ENCODE measurements around the gene FARP1.
A peak's percentile ranks its signal among the peaks of the same experiment; 100 is the strongest.

The FARP1 gene, protein sequence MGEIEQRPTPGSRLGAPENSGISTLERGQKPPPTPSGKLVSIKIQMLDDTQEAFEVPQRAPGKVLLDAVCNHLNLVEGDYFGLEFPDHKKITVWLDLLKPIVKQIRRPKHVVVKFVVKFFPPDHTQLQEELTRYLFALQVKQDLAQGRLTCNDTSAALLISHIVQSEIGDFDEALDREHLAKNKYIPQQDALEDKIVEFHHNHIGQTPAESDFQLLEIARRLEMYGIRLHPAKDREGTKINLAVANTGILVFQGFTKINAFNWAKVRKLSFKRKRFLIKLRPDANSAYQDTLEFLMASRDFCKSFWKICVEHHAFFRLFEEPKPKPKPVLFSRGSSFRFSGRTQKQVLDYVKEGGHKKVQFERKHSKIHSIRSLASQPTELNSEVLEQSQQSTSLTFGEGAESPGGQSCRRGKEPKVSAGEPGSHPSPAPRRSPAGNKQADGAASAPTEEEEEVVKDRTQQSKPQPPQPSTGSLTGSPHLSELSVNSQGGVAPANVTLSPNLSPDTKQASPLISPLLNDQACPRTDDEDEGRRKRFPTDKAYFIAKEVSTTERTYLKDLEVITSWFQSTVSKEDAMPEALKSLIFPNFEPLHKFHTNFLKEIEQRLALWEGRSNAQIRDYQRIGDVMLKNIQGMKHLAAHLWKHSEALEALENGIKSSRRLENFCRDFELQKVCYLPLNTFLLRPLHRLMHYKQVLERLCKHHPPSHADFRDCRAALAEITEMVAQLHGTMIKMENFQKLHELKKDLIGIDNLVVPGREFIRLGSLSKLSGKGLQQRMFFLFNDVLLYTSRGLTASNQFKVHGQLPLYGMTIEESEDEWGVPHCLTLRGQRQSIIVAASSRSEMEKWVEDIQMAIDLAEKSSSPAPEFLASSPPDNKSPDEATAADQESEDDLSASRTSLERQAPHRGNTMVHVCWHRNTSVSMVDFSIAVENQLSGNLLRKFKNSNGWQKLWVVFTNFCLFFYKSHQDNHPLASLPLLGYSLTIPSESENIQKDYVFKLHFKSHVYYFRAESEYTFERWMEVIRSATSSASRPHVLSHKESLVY

GRCh38 chr13:98142380-98143156, at the start of gene FARP1:
TSS of gene FARP1 (plus strand) at chr13:98143094. CDS start at chr13:98213243, 70,149 bp downstream.
- DNase-seq, result peak; percentile 24 to 61

- DNase-seq, result no peak
These were observed 48.1 kb upstream of the FARP1 start for GRCh38 chr13:98094678-98095266.

- no peak for DNase-seq
These were observed 46.8 kb upstream of the FARP1 start for GRCh38 chr13:98096059-98096458.

DNA sequence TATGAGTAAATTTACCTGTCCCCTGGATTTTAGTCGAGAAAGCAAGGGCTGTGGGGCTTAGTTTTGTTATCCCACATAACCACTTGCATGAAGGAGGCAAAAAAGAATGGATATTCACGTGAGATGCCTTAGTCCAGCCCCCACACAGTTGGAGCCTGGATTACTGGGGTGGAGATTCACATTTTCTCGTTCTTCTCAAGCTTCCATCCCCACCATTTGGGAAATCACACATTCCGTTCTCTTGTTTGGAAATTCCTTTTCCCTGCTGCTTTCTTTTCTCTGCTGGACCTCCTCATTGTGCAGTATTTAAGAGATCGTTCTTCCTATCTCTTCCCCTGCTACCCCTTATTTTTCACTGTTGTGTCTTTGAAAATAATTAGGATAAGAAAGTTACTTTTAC, 45.1 kb upstream of the FARP1 start:
- no peak for DNase-seq

DNA sequence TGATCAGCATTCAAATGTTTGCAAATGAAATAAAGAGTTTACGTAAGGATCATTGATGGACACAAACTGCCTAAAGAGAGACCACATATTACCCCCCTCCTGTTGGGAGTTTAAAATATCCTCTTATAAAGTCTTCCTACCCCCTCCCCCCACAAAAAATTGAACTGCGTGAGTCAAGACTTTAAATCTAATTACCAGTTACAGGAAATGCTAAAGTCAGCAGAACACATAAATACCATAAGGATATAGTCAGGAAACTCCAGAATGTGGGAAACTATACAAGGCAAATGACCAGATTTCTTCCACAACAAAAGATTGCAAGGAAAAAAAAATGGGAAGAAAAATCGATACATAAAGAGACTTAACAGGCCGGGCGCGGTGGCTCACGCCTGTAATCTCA, 44.4 kb upstream of the FARP1 start:
- no peak for DNase-seq

DNA sequence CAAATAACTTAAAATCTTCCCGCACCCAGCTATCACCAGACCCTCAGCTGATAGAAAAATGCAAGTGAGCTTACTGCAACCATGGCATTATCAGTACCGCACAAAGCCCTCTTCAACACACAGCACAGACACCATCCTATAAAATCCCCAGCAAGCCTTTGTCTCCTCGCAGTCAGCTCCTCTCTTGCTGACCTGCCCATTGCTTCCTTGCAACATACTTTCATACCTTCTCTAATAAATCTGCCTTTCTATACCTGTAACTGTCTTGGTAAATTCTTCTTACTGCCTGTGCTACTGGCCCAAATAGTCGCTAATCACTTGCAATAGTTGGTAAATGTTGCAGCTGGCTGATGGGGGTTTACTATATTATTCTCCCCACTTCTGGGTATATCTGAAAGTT, 43.3 kb upstream of the FARP1 start:
- DNase-seq, result no peak

DNA sequence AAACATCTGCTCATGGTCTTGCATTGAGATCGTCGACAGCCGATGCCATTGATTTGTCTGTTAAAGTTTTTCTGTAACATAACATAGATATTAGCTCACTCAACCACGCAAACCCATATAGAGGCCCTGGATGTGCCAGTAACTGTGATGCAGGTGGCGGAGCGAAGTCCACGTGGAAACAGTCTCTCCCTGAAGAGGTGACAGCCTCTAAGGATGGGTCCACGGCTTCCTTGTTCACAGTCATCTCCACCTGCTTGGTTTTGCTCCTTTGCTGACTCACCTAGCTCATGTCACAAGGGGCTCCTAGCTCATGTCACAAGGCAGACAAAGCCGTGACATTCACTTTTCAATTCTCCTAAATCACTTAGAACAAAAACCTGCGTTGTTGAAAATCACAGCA, 42.4 kb upstream of the FARP1 start:
- no peak for DNase-seq

DNA sequence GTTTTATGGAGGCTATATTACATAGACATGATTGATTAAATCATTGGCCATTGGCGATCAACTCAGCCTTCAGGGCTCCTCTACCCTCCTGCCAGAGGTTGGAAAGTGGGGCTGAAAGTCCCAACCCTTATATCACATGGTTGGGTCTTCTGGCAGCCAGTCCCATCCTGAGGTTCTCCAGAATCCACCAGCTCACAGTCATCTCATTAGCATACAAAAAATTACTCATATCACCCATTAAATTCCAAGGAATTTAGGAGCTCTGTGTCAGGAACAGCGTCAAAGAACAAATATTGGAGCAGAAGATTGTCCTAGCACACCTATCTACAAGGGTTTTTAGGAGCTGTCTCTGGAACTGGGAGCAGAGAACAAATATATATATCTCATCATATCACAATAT, 39.4 kb upstream of the FARP1 start:
- DNase-seq, result no peak

- no peak for DNase-seq
These were observed 38.7 kb upstream of the FARP1 start for GRCh38 chr13:98103942-98104880.

GRCh38 chr13:98105929-98106336, 37.0 kb upstream of the FARP1 start:
- DNase-seq, result no peak

- no peak for DNase-seq
These were observed 34.6 kb upstream of the FARP1 start for GRCh38 chr13:98108341-98108740.

GRCh38 chr13:98109226-98109853, 33.6 kb upstream of the FARP1 start:
- DNase-seq, result no peak

GRCh38 chr13:98110749-98111148, 32.1 kb upstream of the FARP1 start:
- DNase-seq, result no peak

DNA sequence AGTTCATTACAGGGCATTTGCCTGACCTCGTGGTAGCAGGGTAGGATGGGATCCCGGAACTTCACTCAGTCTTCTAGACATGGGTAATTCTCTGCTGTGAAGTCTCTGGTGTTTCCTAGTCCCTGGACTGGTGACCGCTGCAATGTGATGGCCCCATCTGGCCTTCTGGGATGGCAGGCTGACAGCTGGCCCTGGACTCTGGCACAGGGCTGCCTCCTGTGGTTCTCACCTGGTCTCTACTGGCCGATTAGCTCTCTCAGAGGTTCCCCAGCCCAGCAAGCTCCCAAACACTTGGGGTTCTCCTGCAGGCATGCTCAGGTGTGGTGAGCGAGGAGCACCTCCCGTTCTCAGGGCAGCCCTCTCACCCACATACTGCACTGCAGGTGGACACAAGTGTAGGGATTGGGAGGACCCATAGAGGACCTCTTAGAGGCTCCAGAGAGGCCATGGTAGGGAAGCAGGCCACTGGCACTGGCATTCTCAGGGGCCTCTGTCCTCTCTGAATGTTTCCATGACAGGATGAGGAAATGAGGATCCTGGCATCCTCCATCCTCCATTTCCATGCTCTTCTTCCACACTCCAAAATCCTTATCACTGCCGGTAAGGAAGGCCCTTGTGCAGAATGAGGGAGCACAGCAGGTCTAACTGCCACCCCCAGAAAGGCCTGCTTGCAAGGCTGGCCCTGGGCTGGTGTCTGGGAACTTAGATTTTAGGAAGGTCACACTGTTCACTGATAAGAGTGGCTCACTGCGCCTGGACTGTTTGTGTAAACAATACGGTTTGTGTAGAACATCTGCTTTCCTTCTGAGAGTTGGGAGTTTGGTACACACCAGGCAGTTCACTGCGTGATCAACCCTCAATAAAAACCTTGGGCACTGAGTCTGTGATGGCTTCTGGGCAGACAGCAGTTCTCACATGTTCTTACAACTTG, 31.5 kb upstream of the FARP1 start:
- DNase-seq, result no peak

- no peak for DNase-seq
These were observed 30.4 kb upstream of the FARP1 start for GRCh38 chr13:98112456-98112855.

DNA sequence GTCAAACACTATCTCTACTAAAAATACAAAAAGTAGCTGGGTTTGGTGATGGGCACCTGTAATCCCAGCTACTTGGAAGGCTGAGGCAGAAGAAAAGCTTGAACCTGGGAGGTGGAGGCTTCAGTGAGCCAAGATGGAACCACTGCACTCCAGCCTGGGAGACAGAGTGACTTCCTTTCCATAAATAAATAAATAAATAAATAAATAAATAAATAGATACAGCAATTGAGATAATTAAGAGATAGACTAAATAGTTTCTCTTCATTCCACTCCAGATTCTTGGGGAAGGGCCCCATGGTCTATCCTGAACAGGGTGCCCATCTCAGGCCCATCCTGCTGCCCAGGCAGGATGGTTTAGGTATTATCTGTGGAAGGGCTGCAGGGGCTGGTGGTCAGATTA, 24.0 kb upstream of the FARP1 start:
- no peak for DNase-seq

GRCh38 chr13:98123176-98123575, 19.7 kb upstream of the FARP1 start:
- DNase-seq, result no peak

DNA sequence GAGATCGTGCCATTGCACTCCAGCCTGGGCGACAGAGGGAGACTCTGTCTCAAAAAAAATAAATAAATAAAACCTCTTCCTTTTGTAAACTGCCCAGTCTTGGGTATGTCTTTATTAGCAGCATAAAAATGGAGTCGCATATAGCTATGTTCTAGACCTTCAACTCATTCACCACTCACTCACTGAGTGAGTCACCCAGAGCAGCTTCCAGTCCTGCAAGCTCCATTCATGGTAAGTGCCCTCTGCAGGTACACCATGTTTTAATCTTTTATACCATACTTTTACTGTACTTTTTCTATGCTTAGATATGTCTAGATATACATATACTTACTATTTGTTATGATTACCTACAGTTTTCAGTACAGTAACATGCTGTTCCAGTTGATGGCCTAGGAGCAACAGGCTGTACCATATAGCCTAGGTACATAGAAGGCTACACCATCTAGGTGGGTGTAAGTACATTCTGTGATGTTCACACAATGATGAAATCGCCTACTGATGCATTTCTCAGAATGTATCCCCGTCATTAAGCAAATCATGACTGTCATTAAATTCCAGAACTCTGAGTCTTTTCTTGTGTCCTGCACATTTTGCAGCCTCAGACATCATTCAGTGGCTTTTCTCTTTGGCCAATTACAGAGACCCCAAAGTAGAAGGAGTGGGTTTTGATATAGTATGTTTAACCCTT, 13.7 kb upstream of the FARP1 start:
- DNase-seq, result no peak

GRCh38 chr13:98133946-98134345, 8.9 kb upstream of the FARP1 start:
- DNase-seq, result no peak
